GM19025 (cell line): Measurements from ENCODE around the gene RABEP2.
"Not testable (repeated sequence)": the region's sequence is repeated elsewhere in the genome, so short reads cannot be mapped to it uniquely, and the experiment has no call there.

Experiments
- ATAC-seq: cut with Tn5 transposase; IDR thresholded peaks from one replicate; pipeline ENCODE4 v1.9.1; 2021; ENCODE audit warnings: mild to moderate bottlenecking, low read depth, moderate library complexity; ENCODE audit not compliant: unreplicated experiment

RABEP2 gene

GRCh38 chr16:28935346-28935745, 10.3 kb upstream of the RABEP2 start:
- ATAC-seq, result no peak

GRCh38 chr16:28933171-28933570, 8.1 kb upstream of the RABEP2 start:
- no peak for ATAC-seq

- ATAC-seq, result no peak
Measured at GRCh38 chr16:28932339-28933141, 7.5 kb upstream of the RABEP2 start.

- no peak for ATAC-seq
Measured at GRCh38 chr16:28931801-28932225, 6.8 kb upstream of the RABEP2 start, which contains the start of gene CD19. Gene CD19 (plus strand): TSS chr16:28931971. CDS start chr16:28932001, 30 bp downstream.

GRCh38 chr16:28930652-28931051, 5.6 kb upstream of the RABEP2 start:
- peak; percentile 55 for ATAC-seq

- ATAC-seq, result no peak
Measured at GRCh38 chr16:28930203-28930602, 5.2 kb upstream of the RABEP2 start.

- ATAC-seq, result no peak
Measured at GRCh38 chr16:28927815-28928214, 2.8 kb upstream of the RABEP2 start.

- ATAC-seq, result not testable (repeated sequence)
Measured at GRCh38 chr16:28926284-28926683, 1.2 kb upstream of the RABEP2 start.

GRCh38 chr16:28925386-28926228, 569 bp upstream of the RABEP2 start:
- peak; percentile 22 for ATAC-seq

- ATAC-seq, result no peak
Measured at GRCh38 chr16:28924399-28924761, 658 bp downstream of the RABEP2 start.

GRCh38 chr16:28923652-28924398, 1.2 kb downstream of the RABEP2 start:
- ATAC-seq, result peak; percentile 40

GRCh38 chr16:28923231-28923587, 1.8 kb downstream of the RABEP2 start:
- no peak for ATAC-seq

- no peak for ATAC-seq
Measured at GRCh38 chr16:28918698-28919097, 6.3 kb downstream of the RABEP2 start.

- no peak for ATAC-seq
Measured at GRCh38 chr16:28917095-28917494, 7.9 kb downstream of the RABEP2 start.

GRCh38 chr16:28915181-28915580, 9.9 kb downstream of the RABEP2 start:
- ATAC-seq, result no peak

- ATAC-seq, result no peak
Measured at GRCh38 chr16:28913946-28914724, 10.9 kb downstream of the RABEP2 start.

- ATAC-seq, result no peak
Measured at GRCh38 chr16:28912558-28912957, 12.5 kb downstream of the RABEP2 start.

- ATAC-seq, result no peak
Measured at GRCh38 chr16:28910086-28911031, 14.7 kb downstream of the RABEP2 start.

- no peak for ATAC-seq
Measured at GRCh38 chr16:28905800-28906372, 19.2 kb downstream of the RABEP2 start.
